IMR-90 (cell line): ENCODE results near the gene IPO13. TPM values are rescaled to one million over a fixed set of nuclear protein-coding genes. Genes with fewer than 3 reads are reported as not detected.

Experiments
- ATAC-seq: fragments of 200-7000 bp; cut with Tn5 transposase; 2 replicates; pipeline ENCODE4 v1.9.1; 2020; ENCODE audit warnings: low read depth, mild to moderate bottlenecking, moderate library complexity
- BruUV-seq: library from RNA; stranded (reverse); fragments of 400-500 nt; replicated peaks from 2 replicates; lab custom pipeline; 2021; lab: Mats Ljungman, UMichigan
- CTCF ChIA-PET: fragments of 300-600 bp; formaldehyde crosslinking; extraction: SDS; loops from one replicate; lab custom pipeline; 2021; ENCODE audit warnings: antibody characterized with exemption; lab: Yijun Ruan, JAX
- POLR2A ChIA-PET: fragments of 300-600 bp; sonication (Branson Sonifier 250); formaldehyde crosslinking; loops from one replicate; lab custom pipeline; 2022; ENCODE audit warnings: antibody characterized with exemption; ENCODE audit not compliant: unreplicated experiment; lab: Charles Lee
- DNase-seq: peaks from one replicate; pipeline ENCODE4 v3.0.0; 2013
- H2AFZ ChIP-seq: replicated peaks from 2 replicates; pipeline ENCODE3; 2013; ENCODE audit warnings: low read length, mild to moderate bottlenecking; ENCODE audit not compliant: poor library complexity
- H2AK5ac ChIP-seq: 2 replicates; pipeline ENCODE4 v1.6.1; 2013; ENCODE audit warnings: low read depth, low read length, inconsistent platforms
- H2AK9ac ChIP-seq: replicated peaks from 2 replicates; pipeline ENCODE3; 2013; ENCODE audit warnings: mild to moderate bottlenecking, low read depth, low read length, moderate library complexity; ENCODE audit not compliant: poor library complexity
- H2BK120ac ChIP-seq: 2 replicates; pipeline ENCODE4 v1.6.1; 2013; ENCODE audit warnings: low read depth, low read length, inconsistent platforms
- H2BK15ac ChIP-seq: 3 replicates; pipeline ENCODE4 v1.6.1; 2013; ENCODE audit warnings: low read depth, low read length, inconsistent platforms
- H2BK20ac ChIP-seq: 2 replicates; pipeline ENCODE4 v1.6.1; 2013; ENCODE audit warnings: low read depth, mild to moderate bottlenecking, inconsistent platforms, low read length, moderate library complexity
- H2BK5ac ChIP-seq: 2 replicates; pipeline ENCODE4 v1.6.1; 2013; ENCODE audit warnings: mild to moderate bottlenecking, low read depth, low read length, inconsistent platforms; ENCODE audit not compliant: poor library complexity, severe bottlenecking
- H3K14ac ChIP-seq: replicated peaks from 2 replicates; pipeline ENCODE4 v1.6.1; 2013; ENCODE audit warnings: low read depth, low read length, inconsistent platforms
- H3K18ac ChIP-seq: 2 replicates; pipeline ENCODE4 v1.6.1; 2013; ENCODE audit warnings: low read depth, low read length, control low read depth
- H3K23ac ChIP-seq: 2 replicates; pipeline ENCODE4 v1.6.1; 2013; ENCODE audit warnings: low read depth, low read length, inconsistent platforms
- H3K27ac ChIP-seq: 2 replicates; pipeline ENCODE4 v1.5.1; 2013; ENCODE audit warnings: mild to moderate bottlenecking, control low read depth, low read length; ENCODE audit not compliant: insufficient read depth
- H3K27me3 ChIP-seq: 2 replicates; pipeline ENCODE4 v1.6.1; 2013; ENCODE audit warnings: low read length; ENCODE audit not compliant: control insufficient read depth, insufficient read depth
- H3K36me3 ChIP-seq: 2 replicates; pipeline ENCODE4 v1.6.1; 2013; ENCODE audit warnings: low read length, mixed read lengths; ENCODE audit not compliant: control insufficient read depth, insufficient read depth
- H3K4ac ChIP-seq: 2 replicates; pipeline ENCODE4 v1.6.1; 2013; ENCODE audit warnings: low read depth, low read length, inconsistent platforms
- H3K4me1 ChIP-seq: 2 replicates; pipeline ENCODE4 v1.6.1; 2013; ENCODE audit warnings: low read length, mixed read lengths; ENCODE audit not compliant: control insufficient read depth, insufficient read depth
- H3K4me2 ChIP-seq: 2 replicates; pipeline ENCODE4 v1.6.1; 2013; ENCODE audit warnings: low read depth, mild to moderate bottlenecking, control low read depth, low read length, moderate library complexity
- H3K4me3 ChIP-seq: 2 replicates; pipeline ENCODE4 v1.5.1; 2013; ENCODE audit warnings: low read depth, mild to moderate bottlenecking, control low read depth, low read length, moderate library complexity; ENCODE audit not compliant: insufficient read depth
- H3K56ac ChIP-seq: 2 replicates; pipeline ENCODE4 v1.6.1; 2013; ENCODE audit warnings: low read length, inconsistent platforms; ENCODE audit not compliant: insufficient read depth; ENCODE audit errors: extremely low read depth
- H3K79me1 ChIP-seq, 2 experiments: 2 replicates each; pipeline ENCODE4 v1.6.1; 2013; ENCODE audit warnings: low read length in 2 of 2, inconsistent platforms in 1 of 2, low read depth in 1 of 2
- H3K9ac ChIP-seq: 2 replicates; pipeline ENCODE4 v1.6.1; 2013; ENCODE audit warnings: low read depth, low read length, control low read depth
- H3K9me1 ChIP-seq: 2 replicates; pipeline ENCODE4 v1.6.1; 2013; ENCODE audit warnings: low read length, inconsistent platforms; ENCODE audit not compliant: insufficient read depth
- H3K9me3 ChIP-seq: 2 replicates; pipeline ENCODE4 v1.6.1; 2013; ENCODE audit warnings: low read length; ENCODE audit not compliant: control insufficient read depth, insufficient read depth
- H4K20me1 ChIP-seq: 2 replicates; pipeline ENCODE4 v1.6.1; 2013; ENCODE audit warnings: low read length, inconsistent platforms; ENCODE audit not compliant: insufficient read depth
- H4K5ac ChIP-seq: 2 replicates; pipeline ENCODE4 v1.6.1; 2013; ENCODE audit warnings: mild to moderate bottlenecking, low read depth, low read length, control low read depth
- H4K8ac ChIP-seq, 2 experiments: 2 replicates each; pipeline ENCODE4 v1.6.1; 2013; ENCODE audit warnings: low read depth in 2 of 2, low read length in 2 of 2, control low read depth in 1 of 2, inconsistent platforms in 1 of 2
- H4K91ac ChIP-seq: 2 replicates; pipeline ENCODE4 v1.6.1; 2013; ENCODE audit warnings: low read depth, low read length, inconsistent platforms; ENCODE audit not compliant: insufficient read depth
- CEBPB ChIP-seq: IDR thresholded peaks from 2 replicates; pipeline ENCODE4 v1.6.1; 2012; ENCODE audit warnings: low read depth, low read length, improper control_type of control experiment
- RAD21 ChIP-seq: IDR thresholded peaks from 2 replicates; pipeline ENCODE4 v1.6.1; 2012; ENCODE audit warnings: low read length, improper control_type of control experiment
- SMC3 ChIP-seq: fragments of 150-350 bp; IDR thresholded peaks from 2 replicates; pipeline ENCODE4 v1.6.1; 2016; ENCODE audit warnings: low read depth, mild to moderate bottlenecking, antibody characterized with exemption, low read length, moderate library complexity
- WGBS, 2 experiments: methylation state at CpG; one replicate each; pipeline versions ENCODE4 v1.1.5 to v1.1.7; 2013; ENCODE audit warnings: missing lambda C conversion rate in 2 of 2; ENCODE audit not compliant: insufficient read length in 1 of 2; ENCODE audit errors: extremely low coverage in 2 of 2; 5-methylcytosine and 5-hydroxymethylcytosine counted together
- dilution Hi-C: fragments of 300-500 bp; cut with HindIII; formaldehyde crosslinking; loops from one replicate; pipeline ENCODE4 v1.14.3; 2018; ENCODE audit warnings: low sequenced_read_pairs; ENCODE audit not compliant: unreplicated experiment
- in situ Hi-C: fragments of 300-500 bp; cut with MboI; formaldehyde crosslinking; loops from 3 replicates; pipeline ENCODE4 v1.14.3; 2019; ENCODE audit warnings: low sequenced_read_pairs, inconsistent platforms, mixed read lengths
- intact Hi-C: fragments of 100-400 bp; cut with micrococcal nuclease; formaldehyde crosslinking; loops from 2 replicates; pipeline ENCODE4 v1.10.0; 2022
- polyA plus RNA-seq, 3 experiments: library from polyadenylated mRNA; depleted of rRNA; stranded (reverse); fragments of >200 nt; gene quantifications; 2 replicates each; pipeline ENCODE4 v1.2.3, GENCODE V29; 2012; ENCODE audit warnings: low replicate concordance in 1 of 3
- total RNA-seq: library from RNA; depleted of rRNA; stranded (reverse); fragments of >200 nt; gene quantifications from 2 replicates; pipeline ENCODE4 v1.2.3, GENCODE V29; 2012
- TF ChIP-seq, protein P1 (sequence below): fragments of 150-350 bp; IDR thresholded peaks from 2 replicates; pipeline ENCODE4 v1.6.1; 2017; ENCODE audit warnings: mild to moderate bottlenecking, antibody characterized with exemption, low read length, low read depth
- TF ChIP-seq, protein P2 (sequence below): fragments of 150-350 bp; IDR thresholded peaks from 2 replicates; pipeline ENCODE4 v1.6.1; 2016; ENCODE audit warnings: low read depth, mild to moderate bottlenecking, low read length, moderate library complexity, borderline replicate concordance

IPO13 gene
- total and polyA plus RNA-seq, 2 of the 4 experiments (the other 2 are of a cell fraction) = 15.2 to 18.7 TPM

DNA sequence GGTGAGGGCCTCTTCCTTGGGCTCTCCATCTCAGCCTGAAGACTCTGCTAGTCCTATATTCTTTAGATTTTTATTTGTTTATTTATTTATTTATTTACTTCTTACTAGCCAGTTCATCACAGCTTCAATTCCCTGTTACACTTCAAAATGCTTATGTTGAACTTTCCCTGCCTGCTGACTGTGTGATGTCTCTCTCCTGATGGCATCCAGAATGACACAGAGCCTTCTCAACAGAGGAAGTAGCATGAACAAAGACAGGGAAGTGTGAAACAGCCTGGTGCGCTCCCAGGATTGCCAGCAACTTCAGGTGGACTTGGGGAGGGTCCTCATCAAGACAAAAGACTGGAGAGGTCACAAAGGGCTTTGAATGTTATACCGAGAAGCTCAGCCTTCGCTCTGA is 4.3 kb upstream of the IPO13 start:
- H4K20me1 ChIP-seq = no peaks in the 10 kb centered on the region
- no peak overlapping the region for H3K9ac ChIP-seq
- H3K56ac ChIP-seq = no peak overlapping the region
- no peak overlapping the region for H3K14ac ChIP-seq
- no peak overlapping the region for H2AK5ac ChIP-seq
- POLR2A ChIA-PET = no interaction called here
- H3K4me2 ChIP-seq = no peak overlapping the region
- in situ Hi-C loops = no loop called here
- no peak overlapping the region for H4K8ac ChIP-seq
- no peak overlapping the region for H2AFZ ChIP-seq
- H2BK5ac ChIP-seq = no peak overlapping the region
- CTCF ChIA-PET = interaction anchor here (1.0 kb wide), 1 partner anchor 8 kb away, joined by 5 read pairs; the partner anchor contains the start of gene ARTN
- intact Hi-C loops = no loop called here
- WGBS, 2 experiments = no CpG with 5 or more reads among the region's 3 CpGs
- dilution Hi-C loops = no loop called here
- H3K9me3 ChIP-seq = no peaks in the 10 kb centered on the region
- no TSS peak for BruUV-seq
- no peak overlapping the region for H3K18ac ChIP-seq
- no peak overlapping the region for H4K91ac ChIP-seq
- DNase-seq = no peak
- peaks cover 0 to 14% of the 10 kb centered on the region in 2 experiments; a peak in 3 of 4 replicates for H3K79me1 ChIP-seq
- no peak for ATAC-seq
- no peak for TF ChIP-seq CEBPB
- no peak for TF ChIP-seq RAD21
- TF ChIP-seq, protein P1, sequence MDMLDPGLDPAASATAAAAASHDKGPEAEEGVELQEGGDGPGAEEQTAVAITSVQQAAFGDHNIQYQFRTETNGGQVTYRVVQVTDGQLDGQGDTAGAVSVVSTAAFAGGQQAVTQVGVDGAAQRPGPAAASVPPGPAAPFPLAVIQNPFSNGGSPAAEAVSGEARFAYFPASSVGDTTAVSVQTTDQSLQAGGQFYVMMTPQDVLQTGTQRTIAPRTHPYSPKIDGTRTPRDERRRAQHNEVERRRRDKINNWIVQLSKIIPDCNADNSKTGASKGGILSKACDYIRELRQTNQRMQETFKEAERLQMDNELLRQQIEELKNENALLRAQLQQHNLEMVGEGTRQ = no peak
- TF ChIP-seq, protein P2, sequence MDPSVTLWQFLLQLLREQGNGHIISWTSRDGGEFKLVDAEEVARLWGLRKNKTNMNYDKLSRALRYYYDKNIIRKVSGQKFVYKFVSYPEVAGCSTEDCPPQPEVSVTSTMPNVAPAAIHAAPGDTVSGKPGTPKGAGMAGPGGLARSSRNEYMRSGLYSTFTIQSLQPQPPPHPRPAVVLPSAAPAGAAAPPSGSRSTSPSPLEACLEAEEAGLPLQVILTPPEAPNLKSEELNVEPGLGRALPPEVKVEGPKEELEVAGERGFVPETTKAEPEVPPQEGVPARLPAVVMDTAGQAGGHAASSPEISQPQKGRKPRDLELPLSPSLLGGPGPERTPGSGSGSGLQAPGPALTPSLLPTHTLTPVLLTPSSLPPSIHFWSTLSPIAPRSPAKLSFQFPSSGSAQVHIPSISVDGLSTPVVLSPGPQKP = no peak
- TF ChIP-seq SMC3 = no peak
- H3K4me3 ChIP-seq = no peak overlapping the region
- H3K23ac ChIP-seq = no peak overlapping the region
- peaks cover 8% of the 10 kb centered on the region for H3K9me1 ChIP-seq
- H2AK9ac ChIP-seq = no peak overlapping the region
- no peak overlapping the region for H4K5ac ChIP-seq
- H3K36me3 ChIP-seq = no peaks in the 10 kb centered on the region
- no peak overlapping the region for H2BK20ac ChIP-seq
- no peaks in the 10 kb centered on the region; the same call in 1 of the 2 replicates for H3K27me3 ChIP-seq
- peaks cover 5% of the 10 kb centered on the region for H3K4me1 ChIP-seq
- no peak overlapping the region for H2BK15ac ChIP-seq
- H3K27ac ChIP-seq = no peak overlapping the region
- no peak overlapping the region for H3K4ac ChIP-seq
- H2BK120ac ChIP-seq = no peak overlapping the region
